IPS DF 6.9 (cell line): ENCODE data around the gene SNRNP35.
"Not testable (repeated sequence)": the region's sequence is repeated elsewhere in the genome, so short reads cannot be mapped to it uniquely, and the experiment has no call there.

ENCODE experiments used
- DNase-seq: peaks from one replicate; pipeline ENCODE4 v3.0.0-alpha.2; 2013; ENCODE audit warnings: low read depth, low spot score
- H3K27ac ChIP-seq: one replicate; pipeline ENCODE4 v1.5.1; 2013; ENCODE audit warnings: low read length, control low read depth
- H3K27me3 ChIP-seq: 2 replicates; pipeline ENCODE4 v1.6.1; 2013; ENCODE audit warnings: mild to moderate bottlenecking, low read length; ENCODE audit not compliant: control insufficient read depth, insufficient read depth
- H3K36me3 ChIP-seq: 2 replicates; pipeline ENCODE4 v1.6.1; 2013; ENCODE audit warnings: low read length; ENCODE audit not compliant: control insufficient read depth, insufficient read depth
- H3K4me1 ChIP-seq: 2 replicates; pipeline ENCODE4 v1.6.1; 2013; ENCODE audit warnings: low read length; ENCODE audit not compliant: control insufficient read depth, insufficient read depth
- H3K4me3 ChIP-seq: 2 replicates; pipeline ENCODE4 v1.5.1; 2013; ENCODE audit warnings: mild to moderate bottlenecking, low read length
- H3K9me3 ChIP-seq: 2 replicates; pipeline ENCODE4 v1.6.1; 2013; ENCODE audit warnings: low read length, inconsistent platforms; ENCODE audit not compliant: control insufficient read depth, insufficient read depth
- WGBS: extraction: QIAGEN DNeasy Blood & Tissue Kit; methylation state at CpG from one replicate; pipeline ENCODE4 v1.1.7; 2013; ENCODE audit warnings: mixed read lengths, missing lambda C conversion rate; ENCODE audit not compliant: insufficient read length, insufficient coverage; 5-methylcytosine and 5-hydroxymethylcytosine counted together

SNRNP35 gene

DNA sequence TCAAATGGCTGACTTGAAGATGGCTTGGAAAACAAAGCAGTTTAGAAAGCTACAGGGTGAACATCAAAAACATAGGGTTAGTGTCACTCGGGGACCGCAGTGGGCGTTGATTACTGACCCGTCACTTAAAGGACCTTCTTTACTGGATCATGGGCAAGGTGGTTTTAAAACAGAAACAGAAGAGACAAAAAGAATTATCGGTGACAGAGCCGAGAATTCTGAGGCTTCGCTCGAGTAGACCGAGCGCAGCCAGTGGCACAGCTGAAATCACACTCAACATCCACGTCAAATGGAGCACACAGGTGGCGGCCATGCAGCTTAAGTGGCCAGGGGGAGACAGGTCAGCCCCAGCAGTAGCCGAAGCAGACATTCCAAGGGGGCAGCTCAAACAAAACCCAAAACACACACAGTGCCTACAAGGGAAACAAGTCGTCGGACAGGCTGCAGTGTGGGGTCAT lies 17.3 kb downstream of the SNRNP35 start:
- no peak overlapping the region for H3K4me3 ChIP-seq
- no peaks in the 10 kb centered on the region for H3K9me3 ChIP-seq
- no peak overlapping the region for H3K27ac ChIP-seq
- no CpG with 5 or more reads among the region's 15 CpGs for WGBS
- no peaks in the 10 kb centered on the region for H3K4me1 ChIP-seq
- H3K27me3 ChIP-seq = no peaks in the 10 kb centered on the region
- no peak for DNase-seq
- no peaks in the 10 kb centered on the region for H3K36me3 ChIP-seq

DNA sequence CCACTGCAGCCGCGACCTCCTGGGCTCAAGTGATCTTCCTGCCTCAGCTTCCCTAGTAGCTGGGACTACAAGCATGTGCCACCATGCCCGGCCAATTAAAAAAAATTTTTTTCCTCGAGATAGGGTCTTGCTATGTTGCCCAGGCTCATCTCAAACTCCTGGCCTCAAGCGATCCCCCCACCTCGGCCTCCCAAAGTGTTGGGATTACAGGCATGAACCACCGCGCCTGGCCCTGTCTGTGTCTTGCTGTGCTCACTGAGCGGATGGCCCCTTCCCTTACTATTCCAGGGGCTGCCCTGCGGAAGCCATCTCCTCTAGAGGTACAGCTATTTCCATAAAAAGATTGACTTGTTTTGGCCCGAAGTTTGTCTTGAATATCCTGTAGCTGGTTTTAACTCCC lies 20.1 kb downstream of the SNRNP35 start:
- Histone ChIP-seq H3K4me3 (no peak overlapping the region), H3K9me3 (no peaks in the 10 kb centered on the region), H3K27ac (no peak overlapping the region), H3K36me3 (no peaks in the 10 kb centered on the region), H3K27me3 (no peaks in the 10 kb centered on the region), H3K4me1 (no peaks in the 10 kb centered on the region)
- DNase-seq = no peak
- WGBS = no CpG with 5 or more reads among the region's 11 CpGs

DNA sequence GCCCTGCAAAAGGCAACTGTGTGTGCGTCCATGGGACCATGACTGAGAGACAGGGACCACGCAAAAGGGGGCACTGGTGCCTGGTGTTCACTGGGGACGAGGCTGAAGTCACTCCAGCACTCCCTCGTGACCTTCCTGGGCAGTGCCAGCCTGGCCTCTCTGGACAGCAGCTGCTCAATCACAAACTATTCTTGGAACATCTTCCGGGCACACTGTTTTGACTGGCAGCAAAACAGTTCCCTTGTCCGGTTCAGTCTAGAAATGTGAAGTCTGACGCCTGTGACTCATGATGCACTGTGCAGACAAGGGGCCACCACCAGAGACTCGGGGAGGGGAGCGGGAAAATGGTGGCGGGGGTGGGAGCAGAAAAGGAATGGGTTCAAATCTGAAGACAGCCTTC lies 20.8 kb downstream of the SNRNP35 start:
- Histone ChIP-seq H3K36me3 (no peaks in the 10 kb centered on the region), H3K27me3 (no peaks in the 10 kb centered on the region), H3K27ac (no peak overlapping the region), H3K9me3 (no peaks in the 10 kb centered on the region), H3K4me1 (no peaks in the 10 kb centered on the region), H3K4me3 (no peak overlapping the region)
- WGBS = no CpG with 5 or more reads among the region's 10 CpGs
- DNase-seq = no peak

DNA sequence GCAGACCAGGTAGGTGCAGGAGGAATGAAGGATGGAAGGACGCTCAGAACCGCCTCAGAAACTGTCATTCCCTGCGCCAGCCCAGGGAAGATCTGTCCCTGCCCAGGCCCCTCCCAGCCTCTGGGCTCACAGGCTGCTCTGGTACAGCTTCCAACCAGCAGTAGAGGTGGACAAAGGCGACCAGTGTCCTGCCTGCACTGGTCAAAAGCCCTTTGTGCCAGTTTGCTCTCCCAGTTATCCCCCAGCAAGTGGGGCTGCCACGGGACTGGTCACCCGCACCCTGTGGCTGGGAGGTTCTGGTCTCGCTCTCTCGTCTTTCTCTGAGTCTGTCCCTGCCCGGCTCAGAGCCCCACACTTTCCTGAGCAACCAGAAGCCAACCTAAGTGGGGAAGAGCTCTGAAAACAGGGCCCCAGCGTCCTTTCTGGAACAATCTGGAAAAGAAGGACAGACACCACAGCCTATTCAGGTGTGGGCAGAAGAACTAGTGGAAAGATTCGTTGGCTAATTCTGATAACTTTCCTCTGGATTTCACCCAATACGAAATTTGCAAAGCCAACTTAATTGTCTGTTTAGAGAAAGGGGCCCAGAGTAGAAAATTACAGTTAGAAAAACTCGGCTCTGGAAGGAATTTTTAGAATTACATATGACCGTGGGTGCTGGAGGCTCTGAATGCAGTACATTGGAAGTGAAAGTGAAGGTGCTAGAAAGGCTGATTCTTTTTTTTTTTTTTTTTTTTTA lies 21.7 kb downstream of the SNRNP35 start:
- DNase-seq = no peak
- H3K4me1 ChIP-seq = no peaks in the 10 kb centered on the region
- H3K4me3 ChIP-seq = no peak overlapping the region
- no peaks in the 10 kb centered on the region for H3K27me3 ChIP-seq
- no peaks in the 10 kb centered on the region for H3K9me3 ChIP-seq
- H3K36me3 ChIP-seq = no peaks in the 10 kb centered on the region
- no CpG with 5 or more reads among the region's 14 CpGs for WGBS
- H3K27ac ChIP-seq = no peak overlapping the region

DNA sequence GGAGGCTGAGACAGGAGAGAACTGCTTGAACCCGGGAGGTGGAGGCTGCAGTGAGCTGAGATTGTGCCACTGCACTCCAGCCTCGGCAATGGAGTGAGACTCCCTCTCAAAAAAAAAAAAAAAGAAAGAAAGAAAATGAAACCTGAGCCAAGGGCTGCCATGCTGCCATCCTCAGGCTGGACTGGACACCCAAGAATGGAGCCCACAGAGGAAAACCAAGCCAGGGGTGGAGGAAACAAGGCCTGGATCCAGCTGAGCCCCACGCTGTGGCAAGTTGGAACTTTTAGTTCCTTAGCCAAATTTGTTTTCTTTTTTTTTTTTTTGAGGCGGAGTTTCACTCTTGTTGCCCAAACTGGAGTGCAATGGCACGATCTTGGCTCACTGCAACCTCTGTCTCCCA lies 23.3 kb downstream of the SNRNP35 start:
- H3K27me3 ChIP-seq, H3K27ac ChIP-seq, H3K9me3 ChIP-seq, H3K4me3 ChIP-seq, DNase-seq, H3K4me1 ChIP-seq, H3K36me3 ChIP-seq: not testable (repeated sequence)
- no CpG with 5 or more reads among the region's 5 CpGs for WGBS

DNA sequence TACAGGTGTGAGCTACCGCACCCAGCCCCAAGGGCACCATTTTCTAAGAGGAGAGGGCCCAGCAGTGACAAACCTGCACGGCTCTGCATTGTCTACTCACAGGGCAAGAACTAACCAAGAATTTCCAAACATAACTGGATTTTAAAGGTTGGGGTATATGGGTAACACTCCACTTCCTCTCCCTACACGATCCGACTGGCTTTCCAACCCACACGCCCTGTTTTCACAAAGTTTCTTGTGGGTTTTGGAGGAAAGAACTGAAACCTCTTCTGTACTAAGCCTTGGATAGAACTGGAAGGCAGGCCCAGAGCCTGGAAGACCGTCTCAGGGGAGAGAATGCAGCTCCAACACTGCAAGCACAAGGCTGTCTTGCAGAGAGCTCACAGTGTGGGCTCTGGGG lies 24.9 kb downstream of the SNRNP35 start:
- WGBS = no CpG with 5 or more reads among the region's 6 CpGs

DNA sequence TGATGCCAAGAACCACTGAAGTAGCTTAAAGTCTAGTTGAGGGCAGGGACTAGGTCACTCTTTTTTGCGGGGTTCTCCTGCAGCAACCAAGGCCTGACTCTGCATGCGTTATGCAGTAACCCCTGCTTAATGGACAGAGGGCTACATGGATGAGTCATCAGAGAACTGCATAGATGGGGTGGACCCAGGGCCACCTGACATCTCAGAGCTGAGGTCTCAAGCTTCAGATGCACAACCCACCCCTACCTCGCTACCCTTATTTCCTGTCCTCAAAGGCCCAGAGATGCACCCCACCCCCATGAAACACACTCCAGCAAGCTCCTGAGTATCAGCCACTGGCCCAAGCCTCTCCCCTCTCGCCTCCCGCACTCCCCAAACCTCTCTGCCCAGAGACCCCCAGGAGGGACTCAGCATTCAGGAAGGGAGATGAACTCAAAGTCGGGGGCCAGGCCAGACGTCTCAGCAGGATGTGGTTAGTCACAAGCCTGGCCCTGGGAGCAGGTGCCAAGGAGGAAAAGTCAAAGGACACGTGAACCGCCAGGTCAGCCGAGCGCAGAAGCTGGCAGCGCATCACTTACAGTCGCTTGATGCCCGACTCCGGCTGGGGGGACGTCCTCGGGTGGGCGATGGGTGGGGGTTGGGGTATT lies 25.8 kb downstream of the SNRNP35 start:
- no peaks in the 10 kb centered on the region for H3K36me3 ChIP-seq
- H3K4me3 ChIP-seq = no peak overlapping the region
- no CpG with 5 or more reads among the region's 18 CpGs for WGBS
- H3K9me3 ChIP-seq = no peaks in the 10 kb centered on the region; the same call in 1 of the 2 replicates
- H3K27me3 ChIP-seq = no peaks in the 10 kb centered on the region
- H3K27ac ChIP-seq = no peak overlapping the region
- no peak for DNase-seq
- 0 out of 2 replicates have a peak, but pooled peaks cover 1% of the 10 kb centered on the region for H3K4me1 ChIP-seq

More for the DNA sequence above, 24.9 kb downstream of the SNRNP35 start:
- Histone ChIP-seq H3K36me3 (no peaks in the 10 kb centered on the region), H3K27ac (no peak overlapping the region), H3K9me3 (no peaks in the 10 kb centered on the region; the same call in 1 of the 2 replicates), H3K4me1 (no peaks in the 10 kb centered on the region), H3K4me3 (no peak overlapping the region), H3K27me3 (no peaks in the 10 kb centered on the region)
- DNase-seq = no peak

DNA sequence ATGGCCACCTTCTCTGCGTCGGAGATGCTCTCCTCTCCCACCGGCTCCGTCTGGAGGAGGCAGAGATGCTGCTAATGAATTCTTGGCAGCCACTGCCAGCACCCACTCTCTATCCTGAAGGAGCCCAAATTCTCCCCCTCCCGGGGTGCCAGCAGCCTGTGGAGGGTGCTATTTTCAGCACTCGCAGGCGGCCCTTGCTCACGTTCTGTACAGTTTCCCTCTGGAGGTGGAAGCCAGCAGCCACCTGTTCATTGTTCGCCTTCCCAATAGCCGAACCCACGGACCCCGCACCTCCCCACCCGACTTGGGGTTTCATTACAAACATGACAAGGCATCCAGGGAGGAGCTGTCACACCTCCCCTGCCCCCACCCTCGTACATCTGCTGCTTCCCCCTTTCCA lies 27.8 kb downstream of the SNRNP35 start:
- H3K4me1 ChIP-seq = 0 out of 2 replicates have a peak, but pooled peaks cover 3% of the 10 kb centered on the region
- H3K36me3 ChIP-seq = no peaks in the 10 kb centered on the region
- no peak overlapping the region for H3K27ac ChIP-seq
- no peak overlapping the region for H3K4me3 ChIP-seq
- H3K9me3 ChIP-seq = no peaks in the 10 kb centered on the region; the same call in 1 of the 2 replicates
- no peaks in the 10 kb centered on the region for H3K27me3 ChIP-seq
- WGBS = no CpG with 5 or more reads among the region's 14 CpGs
- DNase-seq = no peak

DNA sequence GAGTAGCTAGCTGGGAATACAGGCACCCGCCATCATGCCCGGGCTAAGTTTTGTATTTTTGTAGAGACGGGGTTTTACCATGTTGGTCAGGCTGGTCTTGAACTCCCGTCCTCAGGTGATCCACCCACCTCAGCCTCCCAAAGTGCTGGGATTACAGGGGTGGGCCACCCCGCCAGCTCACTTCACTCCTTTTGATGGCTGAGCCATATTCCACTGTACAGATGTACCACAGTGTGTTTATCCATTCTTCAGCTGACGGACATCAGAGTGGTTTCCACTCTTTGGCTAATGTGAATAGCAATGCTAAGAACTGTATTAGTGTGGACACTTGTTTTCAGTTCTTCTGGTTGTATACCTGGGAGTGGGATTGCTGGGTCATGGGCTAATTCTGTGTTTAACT lies 29.5 kb downstream of the SNRNP35 start:
- Histone ChIP-seq H3K9me3 (no peaks in the 10 kb centered on the region; the same call in 1 of the 2 replicates), H3K27me3 (no peaks in the 10 kb centered on the region), H3K4me3 (no peak overlapping the region), H3K4me1 (0 out of 2 replicates have a peak, but pooled peaks cover 3% of the 10 kb centered on the region), H3K36me3 (no peaks in the 10 kb centered on the region), H3K27ac (no peak overlapping the region)
- WGBS = no CpG with 5 or more reads among the region's 6 CpGs
- no peak for DNase-seq

DNA sequence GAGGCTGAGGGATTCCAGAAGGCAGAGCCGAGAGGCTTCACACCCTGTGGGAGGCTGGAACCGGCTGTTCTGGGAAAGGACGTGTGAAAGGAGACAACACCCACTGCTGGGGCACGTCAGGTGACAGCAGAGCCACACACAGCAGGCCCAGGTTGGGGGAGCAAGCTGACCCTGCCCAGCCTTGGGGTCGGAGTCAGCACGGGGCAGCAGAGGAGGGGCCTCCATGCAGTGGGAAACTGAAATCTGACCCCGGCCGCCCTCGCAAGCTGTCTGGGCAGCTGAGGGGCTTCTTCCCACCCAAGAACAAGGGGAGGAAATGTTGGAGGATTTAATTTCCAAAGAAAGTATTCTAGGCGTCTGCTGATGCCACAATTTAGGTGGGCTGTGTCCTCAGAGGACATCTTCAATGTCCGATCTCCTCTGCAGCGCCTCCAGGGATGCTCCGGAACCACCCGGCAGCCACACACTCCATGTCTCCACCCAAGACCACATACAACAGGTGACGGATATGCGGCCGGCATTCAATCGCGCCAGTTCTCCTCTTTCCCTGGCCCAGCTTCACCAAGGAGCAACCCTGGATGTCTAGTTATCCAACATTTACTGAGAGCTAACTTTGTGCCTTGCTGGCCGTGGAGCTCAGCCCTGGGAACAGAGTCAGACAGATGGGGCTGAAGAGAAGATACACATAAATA lies 30.7 kb downstream of the SNRNP35 start:
- H3K27me3 ChIP-seq = no peaks in the 10 kb centered on the region
- DNase-seq = no peak
- H3K4me1 ChIP-seq = 0 out of 2 replicates have a peak, but pooled peaks cover 3% of the 10 kb centered on the region
- WGBS = no CpG with 5 or more reads among the region's 20 CpGs
- H3K4me3 ChIP-seq = no peak overlapping the region
- H3K27ac ChIP-seq = no peak overlapping the region
- H3K36me3 ChIP-seq = no peaks in the 10 kb centered on the region
- no peaks in the 10 kb centered on the region; the same call in 1 of the 2 replicates for H3K9me3 ChIP-seq
